ENCODE results near the gene HECW1.

- TF ChIP-seq CTCF (IDR thresholded peaks at IDR 0.05) (no peak), POLR2A (IDR thresholded peaks at IDR 0.05) (no peak)
These were observed 58.1 kb downstream of the HECW1 start for GRCh38 chr7:43170571-43170970.

Measured in lower leg skin (tissue), 3 donors.